HG03575 (cell line): ENCODE measurements around the gene GP1BA.
"Not testable (repeated sequence)": the region's sequence is repeated elsewhere in the genome, so short reads cannot be mapped to it uniquely, and the experiment has no call there.

Experiments used
- ATAC-seq: cut with Tn5 transposase; IDR thresholded peaks from one replicate; pipeline ENCODE4 v1.9.1; 2021; ENCODE audit not compliant: unreplicated experiment, insufficient number of reproducible peaks, low FRiP score; ENCODE audit errors: extremely low read depth

The GP1BA gene

DNA sequence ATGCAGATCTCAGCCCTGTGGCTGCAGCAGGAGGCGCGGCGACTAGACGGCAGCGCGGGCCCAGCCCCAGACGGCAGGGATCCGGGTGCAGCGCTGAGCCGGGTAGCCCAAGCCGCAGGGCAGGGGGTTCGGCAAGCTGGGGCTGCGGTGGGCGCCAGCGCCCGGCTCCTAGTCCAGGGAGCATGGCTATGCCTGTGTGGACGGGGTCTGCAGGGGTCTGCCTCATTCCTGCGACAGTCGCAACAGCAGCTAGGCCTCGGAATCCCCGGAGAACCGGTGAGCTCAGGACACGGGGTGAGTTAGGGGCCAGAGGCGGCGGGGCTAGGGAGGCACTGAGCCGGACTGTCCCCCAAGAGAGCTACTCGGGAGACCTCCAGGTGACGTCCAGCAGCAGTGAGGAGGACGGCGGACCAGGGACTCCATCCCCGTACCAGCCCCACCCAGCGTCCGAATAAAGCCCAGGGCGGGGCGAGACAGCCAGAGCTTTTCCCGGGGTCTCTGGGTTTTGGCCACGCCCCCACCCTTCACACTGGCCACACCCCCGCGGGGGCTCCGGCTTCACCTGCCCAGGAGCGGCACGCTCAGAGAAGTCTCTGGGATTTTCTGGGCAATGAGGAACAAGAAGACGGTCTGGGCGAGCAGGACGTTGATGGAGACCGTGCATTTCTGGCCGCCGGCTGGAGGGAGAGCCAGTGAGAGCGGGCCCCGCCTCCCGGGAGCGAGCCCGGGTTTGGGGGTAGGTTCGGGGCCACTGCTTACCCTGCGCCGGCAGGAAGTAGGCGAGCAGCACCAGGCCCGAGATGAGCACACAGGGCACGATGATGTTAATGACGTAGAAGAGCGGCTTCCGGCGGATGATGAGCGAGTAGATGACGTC is 31.6 kb upstream of the GP1BA start:
- ATAC-seq: no peak

- ATAC-seq: no peak
Observed at GRCh38 chr17:4901108-4901647, 30.9 kb upstream of the GP1BA start.

- no peak for ATAC-seq
Observed at GRCh38 chr17:4901648-4902344, 30.3 kb upstream of the GP1BA start.

GRCh38 chr17:4902540-4902939 is 29.5 kb upstream of the GP1BA start:
- ATAC-seq: no peak

DNA sequence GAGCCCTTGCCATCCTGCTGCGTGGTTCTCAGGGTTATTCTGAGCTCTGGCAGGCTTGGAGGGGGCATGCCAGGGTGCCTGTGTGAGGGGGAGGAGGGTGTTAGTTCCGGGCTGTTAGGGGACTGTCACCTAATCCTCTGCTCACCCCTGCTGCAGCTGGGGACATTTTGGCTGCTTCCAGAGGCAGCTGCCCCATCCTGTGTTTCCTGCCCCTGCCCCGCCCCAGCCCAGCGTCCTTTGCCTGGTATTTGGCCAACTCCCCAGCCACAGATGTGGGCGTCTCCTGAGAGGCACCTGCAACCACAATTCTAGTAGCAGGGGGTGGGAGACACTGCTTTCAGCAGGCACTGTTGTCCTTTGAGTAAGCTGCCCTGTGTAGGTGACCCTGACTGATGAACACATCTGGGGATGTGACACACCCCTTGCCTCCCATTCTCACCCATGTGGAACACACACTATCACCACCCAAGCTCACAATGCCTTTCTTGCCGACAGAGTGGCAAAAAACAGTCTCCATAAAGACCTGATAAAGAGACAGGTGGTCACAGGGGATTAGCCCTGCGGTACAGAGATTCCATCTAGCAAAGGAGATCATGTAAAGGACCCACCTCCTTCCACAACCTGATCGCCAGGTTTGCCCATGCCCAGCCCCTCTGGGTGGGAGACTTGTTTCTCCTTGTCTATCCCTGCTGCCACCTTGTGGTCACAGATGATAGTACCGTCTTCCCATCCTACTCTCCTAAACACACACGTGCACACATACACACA is 28.8 kb upstream of the GP1BA start, which contains the start of gene CHRNE:
TSS of gene CHRNE (minus strand) at position 48 of the 768 bp plus-strand sequence. CDS start at position 13, 35 bp downstream.
- no peak for ATAC-seq

GRCh38 chr17:4906642-4907041 is 25.4 kb upstream of the GP1BA start:
- ATAC-seq: not testable (repeated sequence)

DNA sequence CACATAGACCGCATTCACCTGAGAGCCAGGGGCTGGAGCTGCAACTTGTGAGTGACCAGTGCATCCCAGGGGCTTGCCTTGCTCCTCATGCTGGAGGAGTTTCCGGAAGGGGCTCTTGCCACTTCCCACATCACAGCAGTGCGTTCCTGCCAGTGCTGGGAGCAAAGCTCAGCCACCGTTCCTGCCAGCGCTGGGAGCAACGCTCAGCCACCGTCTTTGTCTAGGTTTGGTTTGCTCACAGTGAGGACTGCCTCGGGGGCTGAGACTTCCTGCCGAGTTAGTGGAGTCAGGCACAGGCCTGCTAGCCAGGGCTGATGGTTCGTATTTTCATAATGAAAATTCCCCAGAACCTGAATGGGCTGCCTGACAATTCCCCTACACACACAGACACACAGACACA is 23.8 kb upstream of the GP1BA start:
- no peak for ATAC-seq

DNA sequence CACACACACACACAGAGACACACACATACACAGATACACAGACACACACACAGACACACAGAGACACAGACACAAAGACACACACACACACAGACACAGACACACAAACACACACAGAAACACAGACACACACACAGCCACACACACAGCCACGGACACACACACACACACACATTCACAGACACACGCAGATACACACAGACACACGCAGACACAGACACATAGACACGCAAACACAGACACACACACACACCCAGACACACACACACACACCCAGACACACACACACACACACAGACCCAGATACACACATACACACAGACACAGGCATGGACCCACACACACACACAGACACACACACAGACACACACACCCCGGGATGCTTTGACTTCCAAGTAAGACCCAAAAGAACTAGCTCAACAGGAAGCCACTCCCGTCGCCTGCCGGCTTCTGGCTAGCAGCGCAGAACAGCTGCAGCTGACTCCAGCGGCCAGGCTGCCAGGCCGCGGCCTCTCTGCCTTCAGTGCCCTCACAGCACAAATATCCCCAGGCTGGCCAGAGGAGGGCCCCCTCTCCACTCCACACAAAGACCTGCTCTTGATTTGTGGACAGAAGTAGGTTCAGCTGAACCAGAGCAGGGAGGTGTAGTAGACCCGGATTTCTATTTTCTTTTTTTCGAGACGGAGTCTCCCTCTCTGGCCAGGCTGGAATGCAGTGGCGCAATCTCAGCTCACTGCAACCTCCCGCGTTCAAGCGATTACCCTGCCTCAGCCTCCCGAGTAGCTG is 23.2 kb upstream of the GP1BA start:
- ATAC-seq: no peak

DNA sequence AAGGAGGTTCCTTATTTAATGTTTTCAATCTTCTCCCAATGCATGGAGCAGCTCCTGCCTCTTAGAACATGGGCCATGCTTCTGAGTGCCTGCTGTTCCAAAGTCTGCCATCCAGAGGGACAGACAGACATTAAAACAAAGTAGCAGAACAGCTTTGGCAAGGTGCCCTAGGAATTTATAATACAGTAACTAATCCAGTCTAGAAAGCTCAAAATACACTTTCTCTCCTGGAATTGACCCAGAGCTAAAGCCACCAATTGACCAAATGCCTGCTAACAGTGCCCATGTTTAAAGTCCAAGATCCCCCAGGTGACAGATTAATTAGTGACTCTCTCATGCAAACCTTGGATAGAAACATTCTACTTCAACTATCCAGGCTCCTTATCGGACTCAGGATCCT is 18.1 kb upstream of the GP1BA start:
- ATAC-seq: no peak

- not testable (repeated sequence) for ATAC-seq
Observed at GRCh38 chr17:4914551-4914950, 17.5 kb upstream of the GP1BA start.

- ATAC-seq: no peak
Observed at GRCh38 chr17:4919511-4920047, 12.5 kb upstream of the GP1BA start.

GRCh38 chr17:4920351-4921048 is 11.6 kb upstream of the GP1BA start:
- no peak for ATAC-seq

DNA sequence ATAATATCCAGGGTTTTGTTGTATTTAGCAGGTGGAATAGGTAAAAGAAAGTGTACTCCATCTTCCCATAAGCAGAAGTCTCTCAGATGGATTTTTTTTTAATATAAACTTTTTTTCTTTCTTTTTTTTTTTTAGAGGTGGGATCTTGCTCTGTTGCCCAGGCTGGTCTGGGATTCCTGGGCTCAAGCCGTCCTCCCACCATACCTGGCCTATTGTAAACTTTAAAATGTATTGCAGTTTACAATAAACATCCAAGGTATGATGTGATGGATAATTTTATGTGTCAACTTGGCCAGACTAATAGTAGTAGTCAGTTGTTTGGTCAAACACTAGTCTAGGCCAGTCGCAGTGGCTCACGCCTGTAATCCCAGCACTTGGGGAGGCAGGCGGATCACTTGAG is 10.8 kb upstream of the GP1BA start:
- no peak for ATAC-seq

DNA sequence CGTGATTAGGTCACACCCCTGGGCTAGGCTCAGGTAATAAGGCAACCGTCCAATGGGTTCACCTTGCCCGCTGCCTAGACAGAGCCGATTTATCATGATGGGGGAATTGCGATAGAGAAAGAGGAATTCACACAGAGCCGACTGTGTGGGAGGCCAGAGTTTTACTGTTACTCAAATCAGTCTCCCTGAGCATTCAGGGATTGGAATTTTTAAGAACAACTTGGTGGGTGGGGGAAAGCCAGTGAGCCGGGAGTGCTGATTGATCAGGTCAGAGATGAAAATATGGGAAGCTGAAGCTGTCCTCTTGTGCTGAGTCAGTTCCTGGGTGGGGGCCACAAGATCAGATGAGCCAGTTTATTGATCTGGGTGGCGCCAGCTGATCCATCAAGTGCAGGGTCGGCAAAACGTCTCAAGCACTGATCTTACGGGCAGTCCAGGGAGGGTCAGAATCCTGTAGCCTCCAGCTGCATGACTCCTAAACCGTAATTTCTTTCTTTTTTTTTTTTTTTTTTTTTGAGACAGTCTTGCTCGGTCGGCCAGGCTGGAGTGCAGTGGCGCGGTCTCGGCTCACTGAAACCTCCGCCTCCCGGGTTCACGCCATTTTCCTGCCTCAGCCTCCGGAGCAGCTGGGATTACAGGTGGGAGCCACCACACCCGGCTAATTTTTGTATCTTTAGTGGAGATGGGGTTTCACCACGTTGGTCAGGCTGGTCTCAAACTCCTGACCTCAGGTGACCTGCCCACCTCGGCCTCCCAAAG is 5.3 kb upstream of the GP1BA start:
- not testable (repeated sequence) for ATAC-seq

GRCh38 chr17:4928881-4929280 is 3.2 kb upstream of the GP1BA start:
- ATAC-seq: no peak

DNA sequence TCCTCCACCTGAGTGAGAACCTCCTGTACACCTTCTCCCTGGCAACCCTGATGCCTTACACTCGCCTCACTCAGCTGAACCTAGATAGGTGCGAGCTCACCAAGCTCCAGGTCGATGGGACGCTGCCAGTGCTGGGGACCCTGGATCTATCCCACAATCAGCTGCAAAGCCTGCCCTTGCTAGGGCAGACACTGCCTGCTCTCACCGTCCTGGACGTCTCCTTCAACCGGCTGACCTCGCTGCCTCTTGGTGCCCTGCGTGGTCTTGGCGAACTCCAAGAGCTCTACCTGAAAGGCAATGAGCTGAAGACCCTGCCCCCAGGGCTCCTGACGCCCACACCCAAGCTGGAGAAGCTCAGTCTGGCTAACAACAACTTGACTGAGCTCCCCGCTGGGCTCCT is 679 bp downstream of the GP1BA start:
- ATAC-seq: no peak

- ATAC-seq: no peak
Observed at GRCh38 chr17:4933646-4934045, 1.6 kb downstream of the GP1BA start.
